HG03039 (cell line): ENCODE measurements around the gene ZSCAN26.
"Not testable (repeated sequence)": the region's sequence is repeated elsewhere in the genome, so short reads cannot be mapped to it uniquely, and the experiment has no call there.

ENCODE experiments used
- ATAC-seq: cut with Tn5 transposase; IDR thresholded peaks from one replicate; pipeline ENCODE4 v1.9.1; 2021; ENCODE audit warnings: mild to moderate bottlenecking, moderate library complexity; ENCODE audit not compliant: unreplicated experiment

The ZSCAN26 gene

GRCh38 chr6:28315628-28316027 lies 48.7 kb downstream of the ZSCAN26 start:
- no peak for ATAC-seq

- not testable (repeated sequence) for ATAC-seq
Measured at GRCh38 chr6:28317866-28318265, 50.9 kb downstream of the ZSCAN26 start.

- no peak for ATAC-seq
Measured at GRCh38 chr6:28322661-28323060, 55.7 kb downstream of the ZSCAN26 start.

- ATAC-seq, result no peak
Measured at GRCh38 chr6:28323813-28324424, 57.0 kb downstream of the ZSCAN26 start.

GRCh38 chr6:28326371-28326948 lies 59.5 kb downstream of the ZSCAN26 start:
- ATAC-seq, result no peak
